Activated T-cell treated with anti-CD3 and anti-CD28 coated beads, Interleukin-2, amount 50 U/mL, for 24 hours (primary cell): Measurements from ENCODE around the gene SYT10.
"Not testable (repeated sequence)": the region's sequence is repeated elsewhere in the genome, so short reads cannot be mapped to it uniquely, and the experiment has no call there.

Source experiments
- DNase-seq: peaks from one replicate; pipeline ENCODE4 v3.0.0-alpha.2; 2020
- H3K27ac Mint-ChIP-seq: 2 replicates; pipeline ENCODE4 v1.8.0; 2020; ENCODE audit warnings: mild to moderate bottlenecking, mixed read lengths
- H3K27me3 Mint-ChIP-seq: 2 replicates; pipeline ENCODE4 v1.8.0; 2020; ENCODE audit warnings: mixed read lengths
- H3K36me3 Mint-ChIP-seq: 2 replicates; pipeline ENCODE4 v1.8.0; 2020; ENCODE audit warnings: low read depth, mixed read lengths
- H3K4me1 Mint-ChIP-seq: 2 replicates; pipeline ENCODE4 v1.8.0; 2020; ENCODE audit warnings: low read depth, mixed read lengths
- H3K4me3 Mint-ChIP-seq: 2 replicates; pipeline ENCODE4 v1.8.0; 2020; ENCODE audit warnings: mild to moderate bottlenecking, moderate library complexity, mixed read lengths
- H3K9me3 Mint-ChIP-seq: 2 replicates; pipeline ENCODE4 v1.8.0; 2020; ENCODE audit warnings: mixed read lengths

Gene SYT10

DNA sequence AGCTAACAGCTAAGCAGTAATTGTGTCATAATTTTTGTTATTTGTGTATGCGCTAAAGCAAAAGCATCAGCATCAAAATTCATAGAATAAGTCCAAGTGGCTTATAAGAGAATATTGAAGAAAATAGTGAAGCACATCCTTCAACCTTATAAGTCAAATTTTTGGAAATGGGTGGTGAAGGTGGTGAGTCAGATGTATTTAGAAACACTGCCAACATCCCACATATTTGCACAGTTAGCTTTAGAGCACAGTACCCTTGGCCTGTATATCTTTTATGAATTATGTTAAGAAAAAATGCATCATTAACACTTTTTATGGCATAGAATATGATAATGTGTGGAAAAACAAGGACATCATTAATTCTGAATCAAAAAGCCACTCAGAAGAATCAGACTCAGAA, 8.0 kb downstream of the SYT10 start:
- no peak for DNase-seq
- H3K36me3 Mint-ChIP-seq = no peaks in the 10 kb centered on the region
- no peaks in the 10 kb centered on the region for H3K27me3 Mint-ChIP-seq
- H3K4me3 Mint-ChIP-seq = no peak overlapping the region
- no peaks in the 10 kb centered on the region for H3K9me3 Mint-ChIP-seq
- no peak overlapping the region for H3K27ac Mint-ChIP-seq
- no peaks in the 10 kb centered on the region for H3K4me1 Mint-ChIP-seq

- Mint-ChIP-seq H3K4me1 (no peaks in the 10 kb centered on the region), H3K4me3 (no peak overlapping the region), H3K27ac (no peak overlapping the region), H3K9me3 (no peaks in the 10 kb centered on the region), H3K27me3 (no peaks in the 10 kb centered on the region), H3K36me3 (no peaks in the 10 kb centered on the region)
- DNase-seq = no peak
These were observed 10.2 kb downstream of the SYT10 start for GRCh38 chr12:33429468-33429867.

GRCh38 chr12:33427071-33427470, 12.5 kb downstream of the SYT10 start:
- Mint-ChIP-seq H3K4me1 (no peaks in the 10 kb centered on the region), H3K9me3 (no peaks in the 10 kb centered on the region), H3K27me3 (no peaks in the 10 kb centered on the region), H3K36me3 (no peaks in the 10 kb centered on the region), H3K27ac (no peak overlapping the region), H3K4me3 (no peak overlapping the region)
- no peak for DNase-seq

DNA sequence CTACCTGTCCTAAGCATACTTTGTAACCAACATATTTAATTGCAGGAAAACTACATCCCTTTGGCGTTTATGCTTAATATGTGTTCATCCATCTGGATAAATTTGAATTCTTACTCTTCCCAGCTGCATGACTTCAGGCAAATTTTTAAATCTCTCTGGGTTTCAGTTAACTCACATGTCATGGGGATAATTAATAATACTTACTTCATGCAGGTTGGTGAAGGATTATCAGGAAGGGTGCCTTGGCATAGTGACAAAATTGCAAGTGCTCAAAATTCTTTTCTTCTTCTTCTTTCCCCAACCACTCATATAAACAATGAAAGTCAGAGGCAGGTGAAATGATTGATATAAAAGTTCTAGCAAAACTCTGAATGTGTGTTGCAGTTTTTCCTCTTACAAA, 15.9 kb downstream of the SYT10 start:
- no peaks in the 10 kb centered on the region for H3K9me3 Mint-ChIP-seq
- H3K36me3 Mint-ChIP-seq = no peaks in the 10 kb centered on the region
- no peaks in the 10 kb centered on the region for H3K27me3 Mint-ChIP-seq
- no peaks in the 10 kb centered on the region for H3K4me1 Mint-ChIP-seq
- H3K4me3 Mint-ChIP-seq = no peak overlapping the region
- no peak overlapping the region for H3K27ac Mint-ChIP-seq
- no peak for DNase-seq

DNA sequence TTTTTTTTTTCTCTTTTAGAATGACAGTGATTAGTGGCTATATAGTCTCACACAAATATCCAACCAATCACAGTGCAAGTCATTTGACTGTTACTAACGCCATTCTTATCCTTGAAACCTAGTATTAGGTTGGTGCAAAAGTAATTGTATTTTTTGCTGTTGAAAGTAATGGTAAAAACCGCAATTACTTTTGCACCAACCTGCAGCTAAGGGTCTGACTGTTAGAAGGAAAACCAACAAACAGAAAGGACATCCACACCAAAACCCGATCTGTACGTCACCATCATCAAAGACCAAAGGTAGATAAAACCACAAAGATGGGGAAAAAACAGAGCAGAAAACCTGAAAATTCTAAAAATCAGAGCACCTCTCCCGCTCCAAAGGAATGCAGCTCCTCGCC, 27.2 kb downstream of the SYT10 start:
- H3K36me3 Mint-ChIP-seq, H3K27ac Mint-ChIP-seq, DNase-seq, H3K27me3 Mint-ChIP-seq, H3K9me3 Mint-ChIP-seq, H3K4me1 Mint-ChIP-seq, H3K4me3 Mint-ChIP-seq: not testable (repeated sequence)

- Mint-ChIP-seq H3K4me1 (no peaks in the 10 kb centered on the region), H3K27me3 (no peaks in the 10 kb centered on the region), H3K9me3 (no peaks in the 10 kb centered on the region), H3K27ac (no peak overlapping the region), H3K4me3 (no peak overlapping the region), H3K36me3 (no peaks in the 10 kb centered on the region)
- DNase-seq = no peak
These were observed 56.1 kb downstream of the SYT10 start for GRCh38 chr12:33383503-33383902.

DNA sequence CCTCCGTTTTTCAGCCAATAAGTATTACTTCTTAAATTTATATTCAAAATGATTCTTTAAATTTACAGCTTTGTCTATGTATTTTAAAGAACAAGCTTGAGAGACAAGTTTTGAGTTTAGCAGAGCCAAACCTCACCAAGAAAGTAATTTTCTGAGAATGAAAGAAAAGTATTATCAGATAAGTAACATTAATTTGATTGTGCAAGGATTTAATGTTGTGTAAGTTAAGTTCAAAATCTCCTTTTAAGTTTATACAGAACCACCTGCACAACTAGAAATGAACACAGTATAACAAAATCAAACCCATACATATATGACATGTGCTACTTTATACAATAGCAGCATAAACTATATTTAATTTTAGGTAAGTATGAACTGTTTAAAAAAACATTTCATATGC, 63.5 kb downstream of the SYT10 start:
- Mint-ChIP-seq H3K36me3 (no peaks in the 10 kb centered on the region), H3K27ac (no peak overlapping the region), H3K9me3 (no peaks in the 10 kb centered on the region), H3K27me3 (no peaks in the 10 kb centered on the region), H3K4me3 (no peak overlapping the region), H3K4me1 (no peaks in the 10 kb centered on the region)
- no peak for DNase-seq

GRCh38 chr12:33370318-33370717, 69.3 kb downstream of the SYT10 start:
- Mint-ChIP-seq H3K9me3 (no peaks in the 10 kb centered on the region), H3K4me1 (no peaks in the 10 kb centered on the region), H3K27ac (no peak overlapping the region), H3K4me3 (no peak overlapping the region), H3K27me3 (no peaks in the 10 kb centered on the region), H3K36me3 (no peaks in the 10 kb centered on the region)
- no peak for DNase-seq

DNA sequence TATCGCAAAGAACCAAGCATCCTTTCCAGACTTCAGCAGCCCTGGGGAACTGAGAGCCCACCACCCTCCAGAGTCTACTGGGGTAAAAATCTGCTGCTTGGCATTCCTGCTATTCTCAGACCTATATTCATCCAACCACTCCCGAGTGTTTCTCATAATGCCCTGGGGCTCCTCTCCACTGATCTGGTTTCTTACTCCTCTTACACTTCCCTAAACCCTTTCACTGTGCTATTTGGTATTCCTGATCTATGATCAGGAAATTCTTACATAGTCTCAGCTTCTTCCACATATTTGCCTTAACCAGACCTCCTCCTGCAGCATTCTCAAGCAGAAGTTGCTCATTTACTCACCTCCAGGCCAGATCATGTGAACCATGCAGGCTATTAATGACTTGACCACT, 82.4 kb downstream of the SYT10 start:
- H3K27me3 Mint-ChIP-seq = no peaks in the 10 kb centered on the region
- no peak overlapping the region for H3K4me3 Mint-ChIP-seq
- DNase-seq = no peak
- peaks cover 2% of the 10 kb centered on the region for H3K9me3 Mint-ChIP-seq
- no peaks in the 10 kb centered on the region for H3K4me1 Mint-ChIP-seq
- no peaks in the 10 kb centered on the region for H3K36me3 Mint-ChIP-seq
- H3K27ac Mint-ChIP-seq = no peak overlapping the region

DNA sequence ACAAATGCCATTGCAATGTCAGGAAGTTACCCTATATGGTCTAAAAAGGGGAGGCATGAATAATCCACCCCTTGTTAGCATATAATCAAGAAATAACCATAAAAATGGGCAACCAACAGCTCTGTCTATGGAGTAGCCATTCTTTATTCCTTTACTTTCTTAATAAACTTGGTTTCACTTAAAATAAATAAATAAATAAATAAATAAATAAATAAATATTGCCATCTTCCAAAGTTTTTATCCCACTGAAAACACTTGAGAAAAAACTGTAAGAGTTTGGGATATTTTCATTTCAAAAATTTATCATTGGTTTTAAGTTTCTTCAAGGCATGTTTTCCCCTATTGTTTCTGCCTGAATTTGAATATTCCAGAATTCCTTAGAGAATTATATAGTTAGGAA, 89.8 kb downstream of the SYT10 start:
- Mint-ChIP-seq H3K27me3 (no peaks in the 10 kb centered on the region), H3K9me3 (peaks cover 3% of the 10 kb centered on the region), H3K36me3 (no peaks in the 10 kb centered on the region)

GRCh38 chr12:33331961-33332398, 107.6 kb downstream of the SYT10 start:
- H3K4me1 Mint-ChIP-seq, H3K27me3 Mint-ChIP-seq, H3K36me3 Mint-ChIP-seq, H3K4me3 Mint-ChIP-seq, DNase-seq, H3K27ac Mint-ChIP-seq, H3K9me3 Mint-ChIP-seq: not testable (repeated sequence)

More for the DNA sequence above, 89.8 kb downstream of the SYT10 start:
- no peak for DNase-seq
- Mint-ChIP-seq H3K4me3 (no peak overlapping the region), H3K4me1 (no peaks in the 10 kb centered on the region), H3K27ac (no peak overlapping the region)

- no peak overlapping the region for H3K4me3 Mint-ChIP-seq
- H3K36me3 Mint-ChIP-seq = no peaks in the 10 kb centered on the region
- H3K27ac Mint-ChIP-seq = no peak overlapping the region
- DNase-seq = no peak
- no peaks in the 10 kb centered on the region for H3K27me3 Mint-ChIP-seq
- H3K4me1 Mint-ChIP-seq = no peaks in the 10 kb centered on the region
- H3K9me3 Mint-ChIP-seq = peaks cover 2% of the 10 kb centered on the region
These were observed 108.7 kb downstream of the SYT10 start for GRCh38 chr12:33330940-33331339.
